LNCaP clone FGC (cell line): ENCODE measurements around the gene HDAC4.

Source experiments
- DNase-seq: peaks from one replicate; pipeline ENCODE4 v3.0.0-alpha.2; 2011; ENCODE audit warnings: low read depth
- H3K4me3 ChIP-seq: 2 replicates; pipeline ENCODE4 v1.5.1; 2011; ENCODE audit warnings: mild to moderate bottlenecking, low read depth, low read length, control low read depth
- CTCF ChIP-seq: IDR thresholded peaks from 2 replicates; pipeline ENCODE4 v1.5.1; 2012; ENCODE audit warnings: mild to moderate bottlenecking; ENCODE audit not compliant: control insufficient read depth, insufficient read depth; ENCODE audit errors: extremely low read depth

The HDAC4 gene

GRCh38 chr2:239082425-239082824 lies 318.4 kb downstream of the HDAC4 start:
- TF ChIP-seq CTCF = no peak
- H3K4me3 ChIP-seq = no peak overlapping the region
- DNase-seq = no peak

GRCh38 chr2:239081622-239082021 lies 319.2 kb downstream of the HDAC4 start:
- no peak for TF ChIP-seq CTCF
- no peak for DNase-seq
- H3K4me3 ChIP-seq = no peak overlapping the region

GRCh38 chr2:239081046-239081445 lies 319.8 kb downstream of the HDAC4 start:
- H3K4me3 ChIP-seq = no peak overlapping the region
- no peak for TF ChIP-seq CTCF
- DNase-seq = no peak

- no peak for TF ChIP-seq CTCF
- no peak for DNase-seq
- H3K4me3 ChIP-seq = no peak overlapping the region
These were observed 321.0 kb downstream of the HDAC4 start for GRCh38 chr2:239079671-239080294.

GRCh38 chr2:239078128-239078924 lies 322.5 kb downstream of the HDAC4 start:
- DNase-seq = no peak
- TF ChIP-seq CTCF = no peak
- H3K4me3 ChIP-seq = no peak overlapping the region

- no peak for TF ChIP-seq CTCF
These were observed 323.6 kb downstream of the HDAC4 start for GRCh38 chr2:239077260-239077659.

More at GRCh38 chr2:239077260-239077659, 323.6 kb downstream of the HDAC4 start:
- H3K4me3 ChIP-seq = no peak overlapping the region
- DNase-seq = no peak
